Frontal cortex (tissue), 4 donors: Measurements from ENCODE around the gene CDC73. TPM values are rescaled to one million over a fixed set of nuclear protein-coding genes. Genes with fewer than 3 reads are reported as not detected.
"Not testable (repeated sequence)": the region's sequence is repeated elsewhere in the genome, so short reads cannot be mapped to it uniquely, and the experiment has no call there.

Experiments
- DNase-seq, 2 donors: peaks; one replicate each; pipeline ENCODE4 v3.0.0; 2012; ENCODE audit warnings: low spot score in 2 of 2
- FAIRE-seq: peaks from 2 replicates; lab custom pipeline; 2012; peaks lifted over from hg19 to GRCh38; lab: Jason Lieb, UNC
- total RNA-seq: library from RNA; depleted of rRNA; stranded (reverse); fragments of >200 nt; gene quantifications from one replicate; pipeline ENCODE4 v1.2.3, GENCODE V29; 2014
- donor health status: control.
- donor health status: control.
- donor health status: control.

CDC73 gene
- total RNA-seq, 1 donor from 2014 or later = 28.9 TPM

GRCh38 chr1:193157360-193157759 lies 35.5 kb downstream of the CDC73 start:
- FAIRE-seq (no peak), DNase-seq (no peak)

GRCh38 chr1:193176113-193176512 lies 54.3 kb downstream of the CDC73 start:
- FAIRE-seq = no peak

GRCh38 chr1:193176788-193177187 lies 55.0 kb downstream of the CDC73 start:
- FAIRE-seq = no peak
- DNase-seq = no peak

More at GRCh38 chr1:193176113-193176512, 54.3 kb downstream of the CDC73 start:
- no peak for DNase-seq

GRCh38 chr1:193179094-193179493 lies 57.3 kb downstream of the CDC73 start:
- DNase-seq (no peak), FAIRE-seq (no peak)

- no peak for FAIRE-seq
- DNase-seq = no peak
Observed at GRCh38 chr1:193181536-193181935, 59.7 kb downstream of the CDC73 start.

- no peak for FAIRE-seq
Observed at GRCh38 chr1:193181985-193182384, 60.2 kb downstream of the CDC73 start.

GRCh38 chr1:193183019-193183627 lies 61.3 kb downstream of the CDC73 start:
- FAIRE-seq (peak; percentile 97), DNase-seq (no peak)

More at GRCh38 chr1:193181985-193182384, 60.2 kb downstream of the CDC73 start:
- DNase-seq = no peak

- FAIRE-seq = no peak
- no peak for DNase-seq
Observed at GRCh38 chr1:193184776-193185175, 62.9 kb downstream of the CDC73 start.

- no peak for FAIRE-seq
Observed at GRCh38 chr1:193185211-193185610, 63.4 kb downstream of the CDC73 start.

GRCh38 chr1:193185901-193186731 lies 64.3 kb downstream of the CDC73 start, which contains the start of gene B3GALT2:
Gene B3GALT2, minus strand, starts transcription at chr1:193186613. Its CDS starts 5,051 bp downstream, at chr1:193181562.
- FAIRE-seq (no peak), DNase-seq (peak in 1 of 2 donors; percentile 3)

More at GRCh38 chr1:193185211-193185610, 63.4 kb downstream of the CDC73 start:
- no peak for DNase-seq

GRCh38 chr1:193187114-193187513 lies 65.3 kb downstream of the CDC73 start:
- DNase-seq (no peak), FAIRE-seq (no peak)

- DNase-seq, FAIRE-seq: not testable (repeated sequence)
Observed at GRCh38 chr1:193188915-193189314, 67.1 kb downstream of the CDC73 start.

GRCh38 chr1:193189442-193190095 lies 67.7 kb downstream of the CDC73 start:
- no peak for DNase-seq

GRCh38 chr1:193190096-193190744 lies 68.4 kb downstream of the CDC73 start:
- FAIRE-seq (no peak), DNase-seq (no peak)

More at GRCh38 chr1:193189442-193190095, 67.7 kb downstream of the CDC73 start:
- FAIRE-seq = no peak

GRCh38 chr1:193192586-193192985 lies 70.8 kb downstream of the CDC73 start:
- FAIRE-seq (no peak), DNase-seq (no peak)

- no peak for DNase-seq
- peak; percentile 3 for FAIRE-seq
Observed at GRCh38 chr1:193199940-193200339, 78.1 kb downstream of the CDC73 start.

- no peak for DNase-seq
- no peak for FAIRE-seq
Observed at GRCh38 chr1:193201021-193201420, 79.2 kb downstream of the CDC73 start.

GRCh38 chr1:193210996-193211395 lies 89.2 kb downstream of the CDC73 start:
- no peak for FAIRE-seq
- DNase-seq = no peak

GRCh38 chr1:193211539-193211938 lies 89.7 kb downstream of the CDC73 start:
- FAIRE-seq (no peak), DNase-seq (no peak)

- FAIRE-seq = no peak
- DNase-seq = no peak
Observed at GRCh38 chr1:193212637-193213036, 90.8 kb downstream of the CDC73 start.
